Hepatocyte (in vitro differentiated cells): Measurements from ENCODE around the gene PLD5.

Source experiments
- CTCF ChIP-seq: fragments of 200-600 bp; sonication (generic); IDR thresholded peaks from 2 replicates; pipeline ENCODE4 v1.5.1; 2016; ENCODE audit warnings: antibody characterized with exemption, mild to moderate bottlenecking; ENCODE audit not compliant: poor library complexity
- EZH2phosphoT487 ChIP-seq: fragments of 200-600 bp; sonication (generic); IDR thresholded peaks from one replicate; pipeline ENCODE4 v1.6.1; 2018; ENCODE audit warnings: antibody characterized with exemption, mild to moderate bottlenecking, low read depth, moderate library complexity; ENCODE audit not compliant: unreplicated experiment, severe bottlenecking

DNA sequence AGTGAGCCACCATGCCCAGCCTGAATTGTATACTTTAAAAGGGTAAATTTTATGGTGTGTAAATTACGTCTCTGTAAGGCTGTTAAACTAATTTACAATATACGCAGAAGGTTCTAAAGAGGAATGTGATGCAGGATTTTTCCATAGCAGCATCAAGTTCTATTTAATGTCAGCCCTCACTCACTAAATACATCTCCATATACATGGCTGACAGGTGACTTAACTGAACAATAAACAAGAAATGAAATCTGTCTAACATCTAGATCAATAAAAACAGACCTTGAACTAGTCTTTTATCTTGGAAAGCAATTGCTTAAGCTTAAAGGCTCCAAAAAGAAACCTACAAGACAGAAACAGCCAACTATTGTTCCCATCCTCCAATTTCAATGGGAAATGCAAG lies 404.1 kb downstream of the PLD5 start:
- TF ChIP-seq CTCF (no peak), EZH2phosphoT487 (no peak)
